Globus pallidus (tissue), 1 donor: ENCODE measurements around the gene PSMC3.

Source experiments
- DNase-seq: peaks from one replicate; pipeline ENCODE4 v3.0.0-alpha.2; 2015; ENCODE audit warnings: low spot score

Gene PSMC3

GRCh38 chr11:47413908-47414684, 12.1 kb downstream of the PSMC3 start:
- no peak for DNase-seq

DNA sequence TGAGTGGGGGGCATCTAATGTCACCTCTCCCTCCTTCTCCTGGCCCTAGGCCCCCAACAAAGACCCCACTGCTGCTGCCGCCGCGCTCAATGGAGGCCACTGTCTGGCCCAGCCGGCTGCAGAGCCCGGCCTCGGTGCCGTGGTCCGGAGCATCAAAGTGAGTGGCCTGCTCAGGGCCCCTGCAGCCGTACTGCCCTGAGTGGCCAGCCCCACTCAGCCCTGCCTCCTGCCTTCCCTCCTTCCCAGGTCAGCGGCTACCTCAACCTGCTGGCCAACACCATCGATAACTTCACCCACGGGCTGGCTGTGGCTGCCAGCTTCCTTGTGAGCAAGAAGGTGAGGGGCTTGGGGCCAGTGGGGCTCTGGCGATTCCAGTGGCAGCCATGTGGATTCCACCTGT, 12.9 kb downstream of the PSMC3 start:
- no peak for DNase-seq

- DNase-seq: no peak
Measured at GRCh38 chr11:47411884-47412746, 14.1 kb downstream of the PSMC3 start.

DNA sequence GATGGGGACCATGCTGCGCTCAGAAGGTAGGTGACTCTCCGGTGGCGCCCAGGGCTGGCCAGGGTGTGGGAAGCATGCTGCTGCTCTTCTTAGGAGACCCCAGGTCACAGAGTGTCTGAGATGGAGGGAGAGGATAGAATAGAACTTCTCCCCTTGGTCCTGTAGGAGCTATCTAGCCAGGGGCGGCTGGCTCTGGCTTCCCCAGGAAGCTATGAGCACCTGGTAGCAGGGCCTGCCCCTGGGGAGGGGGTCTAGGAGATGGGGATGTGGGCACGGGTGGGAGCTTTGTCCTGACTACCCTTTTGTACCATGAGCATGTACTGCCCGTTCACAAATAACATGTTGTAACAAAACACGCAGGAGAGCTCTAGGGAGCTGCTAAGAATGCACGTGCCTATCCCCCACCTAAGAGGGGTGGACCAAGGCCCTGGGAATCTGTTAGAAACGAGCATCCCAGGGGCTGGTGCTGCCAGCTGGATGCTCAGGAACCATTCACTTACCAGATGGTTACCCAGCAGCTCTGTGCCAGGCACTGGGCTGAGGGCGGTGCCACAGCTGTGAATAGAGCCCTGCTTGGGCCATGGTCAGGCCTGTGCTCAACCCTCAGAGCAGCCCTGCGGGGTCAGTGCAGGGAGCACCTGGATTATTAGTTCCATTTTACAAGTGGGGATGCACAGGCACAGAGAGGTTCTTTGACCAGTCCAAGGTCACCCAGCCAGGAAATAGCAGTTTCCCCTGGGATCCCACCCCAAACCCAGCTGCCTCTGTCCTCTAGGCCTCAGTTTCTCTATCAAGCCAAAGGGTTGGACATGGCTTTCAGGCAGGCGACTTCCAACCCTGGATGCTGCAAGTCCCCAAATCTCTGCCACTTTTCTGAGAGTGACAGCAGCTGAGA, 15.6 kb downstream of the PSMC3 start:
- no peak for DNase-seq

DNA sequence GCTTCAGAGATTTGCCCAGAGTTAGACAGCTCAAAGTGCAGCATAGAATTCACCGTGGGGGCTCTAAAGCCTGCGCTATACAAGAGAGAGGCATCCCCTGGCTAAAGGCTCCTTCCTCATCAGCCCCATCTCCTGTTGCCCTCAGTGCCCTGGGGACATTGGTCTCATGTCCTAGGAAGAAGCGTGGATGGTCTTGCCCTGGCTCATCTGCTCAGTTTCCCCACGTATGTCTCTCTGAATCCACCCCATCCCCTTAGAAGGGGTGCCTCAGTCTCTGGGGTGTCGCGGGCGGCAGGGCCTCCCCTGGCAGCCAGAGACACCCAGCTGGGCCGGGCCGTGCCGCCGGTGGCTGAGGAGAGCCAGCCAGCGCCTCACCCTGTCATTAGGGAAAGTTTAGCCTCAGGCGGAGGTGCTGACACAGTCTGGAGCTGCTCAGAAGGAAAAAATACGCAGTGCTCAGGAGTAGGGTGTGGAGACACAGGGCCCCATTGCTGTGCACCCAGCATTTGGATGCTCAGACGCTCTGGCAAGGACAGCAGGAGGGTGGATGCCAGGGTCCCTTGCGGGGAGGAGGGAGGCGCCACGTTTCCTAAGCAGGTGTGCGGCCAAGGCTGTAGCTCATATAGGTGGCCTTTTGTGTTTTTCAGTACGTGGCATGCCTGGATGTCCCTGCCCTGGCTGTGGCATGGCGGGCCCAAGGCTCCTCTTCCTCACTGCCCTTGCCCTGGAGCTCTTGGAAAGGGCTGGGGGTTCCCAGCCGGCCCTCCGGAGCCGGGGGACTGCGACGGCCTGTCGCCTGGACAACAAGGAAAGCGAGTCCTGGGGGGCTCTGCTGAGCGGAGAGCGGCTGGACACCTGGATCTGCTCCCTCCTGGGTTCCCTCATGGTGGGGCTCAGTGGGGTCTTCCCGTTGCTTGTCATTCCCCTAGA, 16.5 kb downstream of the PSMC3 start:
- no peak for DNase-seq

DNA sequence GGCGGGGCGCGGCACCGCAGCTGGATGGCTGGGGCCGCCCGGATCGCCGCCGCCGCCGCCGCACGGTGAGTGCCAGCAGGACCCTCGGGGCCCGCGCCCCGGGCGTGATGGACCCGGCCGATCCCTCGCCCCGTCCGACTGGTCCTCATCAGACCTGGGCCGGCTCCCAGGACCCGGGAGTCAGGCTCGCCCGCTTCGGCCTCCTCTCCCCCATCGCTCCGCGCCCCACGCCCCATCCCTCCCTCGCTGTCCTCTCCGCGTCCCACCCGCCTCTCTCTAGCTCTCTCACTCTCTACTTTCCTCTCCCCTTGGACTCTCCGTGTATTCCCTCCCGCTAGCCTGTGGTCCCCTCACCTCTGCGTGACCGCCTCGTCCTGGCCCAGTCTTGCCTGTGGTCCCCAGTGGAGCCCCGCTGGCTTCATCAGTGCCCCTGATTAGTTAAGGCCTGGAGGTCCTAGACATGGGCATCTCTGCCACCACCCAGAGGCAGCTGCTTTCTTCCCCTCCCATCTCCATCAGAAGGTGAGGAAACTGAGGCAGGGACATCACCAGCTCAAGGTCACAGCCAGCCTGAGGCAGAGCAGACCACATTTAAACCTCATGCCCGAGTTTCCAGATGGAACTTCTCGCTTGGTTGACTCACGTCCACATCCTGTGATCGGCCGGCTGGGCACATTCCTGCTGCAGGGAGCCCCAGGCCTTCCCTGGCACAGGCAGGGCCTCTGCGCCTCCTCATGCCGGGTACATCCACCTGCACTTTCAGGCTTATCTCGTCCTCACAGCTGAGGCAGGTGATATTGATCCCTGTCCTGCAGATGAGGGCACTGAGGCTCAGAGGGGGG, 17.4 kb downstream of the PSMC3 start:
- DNase-seq: no peak

- DNase-seq: peak; percentile 94
Measured at GRCh38 chr11:47407746-47408590, 18.3 kb downstream of the PSMC3 start, which contains the start of gene SLC39A13. Gene SLC39A13, plus strand, starts transcription at chr11:47408590. Its CDS starts 1,505 bp downstream, at chr11:47410095.

DNA sequence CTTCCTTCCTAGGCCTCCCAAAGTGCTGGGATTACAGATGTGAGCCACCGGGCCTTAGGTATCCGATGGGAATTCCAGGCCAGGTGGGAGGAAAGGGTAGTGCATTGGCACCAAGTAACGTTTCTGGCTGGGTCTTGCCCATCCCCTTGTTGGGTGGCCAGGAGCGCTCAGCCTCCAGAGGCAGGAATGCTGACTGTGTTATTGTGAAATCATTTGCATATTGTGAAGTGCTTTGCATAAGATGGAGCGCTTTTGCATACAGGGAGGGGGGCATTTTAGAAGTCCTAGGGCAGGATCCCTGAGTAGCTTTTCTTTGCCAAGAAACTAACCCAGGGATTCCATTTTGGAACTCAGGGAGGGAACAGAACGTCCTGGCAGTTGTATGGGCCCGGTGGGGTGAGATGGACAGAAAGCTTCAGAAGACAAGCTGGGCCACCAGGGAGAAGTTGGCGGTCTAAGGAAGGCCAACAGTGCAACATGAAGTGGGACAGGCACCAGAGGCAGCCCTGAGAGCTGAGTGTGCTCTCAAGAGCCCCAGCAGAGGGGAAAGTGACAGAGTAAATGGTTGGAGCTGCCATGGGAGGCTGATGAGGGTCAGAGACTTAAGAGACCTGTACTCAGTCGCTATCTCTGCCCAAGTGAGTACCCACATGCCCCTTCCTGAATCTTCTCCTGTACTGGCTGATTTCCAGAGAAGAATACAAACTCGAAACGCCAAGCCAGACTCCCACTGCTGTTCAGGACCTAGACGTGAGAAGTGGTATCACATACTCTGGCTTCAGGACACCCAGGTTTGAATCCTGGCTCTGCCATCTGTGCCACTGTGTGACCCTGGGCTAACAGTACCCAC, 19.1 kb downstream of the PSMC3 start:
- DNase-seq: no peak

DNA sequence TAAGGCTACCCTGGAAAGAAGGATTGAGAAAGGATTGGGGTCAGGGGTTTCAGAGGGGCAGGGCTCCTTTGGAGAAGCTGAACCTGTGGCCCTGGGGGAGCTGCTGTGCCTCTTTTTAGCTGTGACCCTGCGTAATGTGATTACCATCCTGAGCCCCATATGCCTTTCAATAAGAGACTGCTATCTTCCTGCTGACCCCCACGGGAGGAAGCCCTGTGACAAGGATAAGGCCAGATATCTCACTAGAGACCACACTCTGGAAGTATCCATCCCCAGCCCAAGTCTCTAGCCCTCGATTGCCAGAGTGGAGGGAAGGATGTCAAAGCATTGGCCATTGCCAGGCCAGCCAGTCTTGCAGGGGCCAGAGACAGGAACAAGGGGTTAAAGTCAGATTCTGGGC, 22.7 kb downstream of the PSMC3 start:
- no peak for DNase-seq

GRCh38 chr11:47403135-47403534, 23.1 kb downstream of the PSMC3 start:
- no peak for DNase-seq

DNA sequence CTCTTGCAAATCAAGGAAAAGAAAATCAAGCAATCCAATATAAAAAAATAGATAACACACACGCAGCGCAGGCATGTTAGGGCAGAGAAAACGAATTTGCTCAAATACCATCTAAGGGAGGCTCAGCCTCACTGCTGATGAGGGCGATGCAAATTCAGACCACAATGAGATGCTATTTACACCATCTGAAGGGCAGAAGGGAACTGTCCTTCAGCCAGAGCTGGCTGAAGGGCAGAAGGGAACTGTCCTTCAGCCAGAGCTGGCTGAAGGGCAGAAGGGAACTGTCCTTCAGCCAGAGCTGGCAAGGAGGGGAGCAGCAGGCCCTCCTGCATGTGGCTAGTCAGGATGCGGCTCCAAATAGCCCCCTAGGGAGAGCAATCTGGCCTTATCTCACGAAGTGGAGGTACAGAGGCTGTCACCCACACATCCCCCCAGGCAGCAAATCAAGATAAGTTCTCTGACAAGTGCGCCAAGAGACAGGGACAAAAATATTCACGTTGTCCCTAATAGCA, 25.4 kb downstream of the PSMC3 start:
- no peak for DNase-seq

DNA sequence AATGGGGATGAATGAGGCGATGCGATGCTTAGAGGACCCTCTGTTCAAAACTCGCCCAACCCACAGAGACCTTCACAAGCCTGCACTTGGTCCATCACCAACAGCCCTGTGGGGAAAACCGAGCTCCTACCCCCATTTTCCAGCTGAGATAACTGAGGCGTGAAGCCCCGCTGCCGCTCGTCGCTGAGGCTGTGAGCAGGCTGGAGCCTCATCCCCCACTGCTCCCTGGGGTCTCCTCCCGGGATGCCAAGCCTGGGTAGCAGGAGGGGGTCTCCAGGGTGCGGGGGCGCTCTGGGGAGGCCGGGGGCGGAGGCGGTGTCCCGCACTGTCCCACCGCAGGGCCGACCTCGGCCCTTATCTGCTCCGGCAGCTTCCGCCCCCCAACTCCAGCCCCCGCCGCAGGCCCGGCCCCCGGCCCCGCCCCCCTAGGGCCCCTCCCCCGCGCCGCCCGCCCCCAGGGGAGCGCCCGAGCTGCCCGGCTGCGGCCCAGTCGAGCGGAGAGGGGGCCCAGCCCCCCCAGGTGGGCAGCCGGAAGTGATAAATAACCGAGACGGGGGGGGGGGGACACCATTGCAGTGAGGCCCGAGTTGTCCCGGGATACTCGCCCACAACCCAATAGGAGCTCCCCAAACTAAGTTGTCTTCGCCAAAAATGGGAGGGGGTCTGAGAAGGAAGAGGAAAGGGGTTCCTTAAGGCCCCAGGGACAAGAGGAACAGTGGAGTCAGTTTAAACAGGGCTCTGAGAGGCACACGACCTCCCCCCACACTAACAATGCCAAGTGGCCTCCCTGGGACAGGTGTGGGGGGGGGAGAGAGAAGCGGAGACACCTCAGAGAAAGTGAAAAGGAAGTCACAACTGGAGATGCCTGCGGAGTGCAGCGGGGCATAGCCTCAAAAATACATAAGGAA, 26.1 kb downstream of the PSMC3 start:
- no peak for DNase-seq

DNA sequence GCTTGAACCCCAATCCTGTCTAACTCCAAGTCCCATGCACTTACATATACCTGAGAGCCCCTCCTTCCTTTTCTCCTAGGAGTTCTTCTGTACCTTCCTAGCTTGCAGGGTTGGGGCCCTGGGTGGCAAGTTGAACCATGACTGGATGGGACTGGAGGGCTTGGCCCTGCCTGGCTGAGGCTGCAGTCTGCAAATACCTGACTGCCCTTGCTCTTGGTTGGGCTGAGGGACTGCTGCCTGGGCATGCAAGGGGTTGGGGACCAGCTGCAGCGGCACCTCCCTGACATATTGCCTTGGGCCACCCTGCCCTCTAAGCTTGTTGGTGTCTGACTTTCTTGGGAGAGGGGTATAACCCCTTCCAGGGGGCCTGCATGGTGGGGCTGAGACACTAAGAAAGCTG, 27.7 kb downstream of the PSMC3 start:
- DNase-seq: no peak

DNA sequence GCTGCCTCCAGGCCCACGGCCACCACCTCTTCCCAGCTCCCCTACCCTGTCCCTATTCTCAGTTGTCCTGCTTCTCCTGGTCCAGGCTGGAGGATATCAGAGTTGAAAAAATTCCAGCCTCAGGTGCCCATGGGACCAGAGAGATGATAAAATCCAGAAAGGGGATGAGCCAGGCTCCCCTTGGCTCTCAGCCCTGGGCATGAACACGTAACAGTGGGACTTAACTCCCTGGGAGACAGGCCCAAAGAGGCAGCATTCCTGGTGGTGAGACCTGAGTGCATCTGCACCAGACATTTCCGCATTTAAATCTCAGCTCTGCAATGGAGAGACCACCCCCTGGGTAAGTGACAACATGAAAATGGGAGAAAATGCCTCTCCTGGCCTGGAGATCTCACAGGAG, 28.2 kb downstream of the PSMC3 start:
- no peak for DNase-seq

DNA sequence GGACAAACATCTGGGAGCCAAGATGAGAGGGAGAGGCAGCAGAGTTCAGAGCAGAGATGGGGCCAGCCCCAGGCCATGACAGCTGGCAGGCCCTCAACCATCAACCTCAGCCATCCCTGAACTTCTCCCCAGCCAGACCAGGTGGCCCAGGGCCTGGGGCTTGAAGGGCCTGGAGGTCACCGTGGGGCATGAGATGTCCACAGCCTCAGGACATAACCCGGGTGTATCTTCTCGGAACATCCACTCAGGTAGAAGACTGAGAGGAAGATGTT, 30.3 kb downstream of the PSMC3 start:
- no peak for DNase-seq

DNA sequence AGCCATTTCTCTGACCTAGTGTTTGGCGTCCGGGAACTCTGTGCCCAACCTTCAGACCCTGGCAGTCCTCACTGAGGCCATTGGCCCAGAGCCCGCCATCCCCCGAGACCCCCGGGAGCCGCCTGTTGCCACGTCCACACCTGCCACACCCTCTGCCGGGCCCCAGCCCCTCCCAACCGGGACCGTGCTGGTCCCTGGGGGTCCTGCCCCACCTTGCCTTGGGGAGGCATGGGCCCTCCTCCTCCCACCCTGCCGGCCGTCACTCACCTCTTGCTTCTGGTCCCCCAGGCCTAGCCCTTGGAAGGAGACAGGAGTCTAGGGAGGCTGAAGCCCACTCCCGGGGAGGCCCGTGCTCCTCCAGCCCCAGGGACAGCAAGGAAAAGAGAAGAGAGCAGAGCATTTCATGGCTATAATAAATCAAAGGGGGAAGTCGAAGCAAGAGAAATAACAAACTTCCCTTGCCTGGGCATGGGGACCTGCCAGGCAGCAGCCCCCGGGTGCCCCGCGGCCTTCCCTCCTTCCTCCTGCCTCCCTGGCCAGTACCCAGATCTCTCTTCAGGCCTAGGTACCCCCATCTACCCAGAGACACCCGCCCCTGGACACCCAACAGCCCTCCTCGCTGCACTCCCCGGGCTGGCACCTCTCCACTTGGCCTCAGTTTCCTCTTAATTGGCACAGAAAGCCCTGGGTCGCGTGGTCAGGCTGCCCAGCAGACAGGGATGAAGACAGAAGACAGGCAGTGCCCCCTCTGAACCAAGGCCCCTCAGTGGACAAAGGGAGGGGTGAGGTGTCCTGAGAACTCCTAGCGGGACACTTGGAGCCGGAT, 30.8 kb downstream of the PSMC3 start:
- no peak for DNase-seq
